HepG2 (cell line): ENCODE data around the gene ENDOD1. TPM values are rescaled to one million over a fixed set of nuclear protein-coding genes. Genes with fewer than 3 reads are reported as not detected.

Source experiments
- ATAC-seq: fragments of 200-7000 bp; cut with Tn5 transposase; 3 replicates; pipeline ENCODE4 v1.9.1; 2020; ENCODE audit warnings: mild to moderate bottlenecking, moderate library complexity
- BruUV-seq: library from RNA; stranded (reverse); fragments of 400-500 nt; replicated peaks from 2 replicates; lab custom pipeline; 2021; lab: Mats Ljungman, UMichigan
- CTCF ChIA-PET: fragments of 300-600 bp; formaldehyde crosslinking; extraction: SDS; loops from one replicate; lab custom pipeline; 2021; ENCODE audit warnings: low total read pairs, inconsistent platforms, low intra/inter-chr PET ratio; lab: Yijun Ruan, JAX
- POLR2A ChIA-PET: fragments of 350-600 bp; sonication (Branson Sonifier 250); formaldehyde crosslinking; loops from one replicate; lab custom pipeline; 2020; ENCODE audit warnings: antibody characterized with exemption, inconsistent platforms; lab: Yijun Ruan, JAX
- DNase-seq: peaks from one replicate; pipeline ENCODE4 v3.0.0-alpha.2; 2015; ENCODE audit warnings: low spot score
- FAIRE-seq: peaks from 3 replicates; lab custom pipeline; 2011; peaks lifted over from hg19 to GRCh38; lab: Jason Lieb, UNC
- H2AFZ ChIP-seq: one replicate; pipeline ENCODE4 v1.6.1; 2011; ENCODE audit warnings: low read length, inconsistent platforms
- H3K27ac ChIP-seq: fragments of 300-600 bp; 3 replicates; pipeline ENCODE4 v1.8.0; 2011; ENCODE audit warnings: mixed run types, mild to moderate bottlenecking, mixed read lengths, low read length, inconsistent platforms; ENCODE audit not compliant: insufficient read depth; ENCODE audit errors: extremely low read length
- H3K27me3 ChIP-seq, 2 experiments: fragments of 200-600 bp in 1 of 2; 2 replicates in 1 of 2; 3 replicates in 1 of 2; pipeline versions ENCODE4 v1.6.0 to v1.8.0; 2011; ENCODE audit warnings: low read length in 2 of 2, mild to moderate bottlenecking in 2 of 2, moderate library complexity in 2 of 2, inconsistent platforms in 1 of 2; ENCODE audit not compliant: insufficient read depth in 2 of 2, control insufficient read depth in 1 of 2
- H3K36me3 ChIP-seq, 2 experiments: fragments of 200-600 bp in 1 of 2; replicated peaks in 1 of 2; 2 replicates in 1 of 2; 3 replicates in 1 of 2; pipeline versions ENCODE4 v1.5.1 to v1.8.0; 2011; ENCODE audit warnings: low read length in 2 of 2, inconsistent platforms in 1 of 2; ENCODE audit not compliant: insufficient read depth in 2 of 2, control insufficient read depth in 1 of 2
- H3K4me1 ChIP-seq: 2 replicates; pipeline ENCODE4 v1.5.1; 2012; ENCODE audit warnings: low read length, inconsistent platforms; ENCODE audit not compliant: insufficient read depth
- H3K4me2 ChIP-seq: 2 replicates; pipeline ENCODE4 v1.6.0; 2011; ENCODE audit warnings: low read depth, low read length, inconsistent platforms
- H3K4me3 ChIP-seq, 3 experiments: fragments of 200-600 bp in 1 of 3; sonication (generic), shearing (Covaris generic) in 1 of 3; replicated peaks in 1 of 3; 2 replicates each; pipeline ENCODE4 v1.5.1; 2011 to 2016; ENCODE audit warnings: low read length in 3 of 3, inconsistent platforms in 2 of 3, low read depth in 2 of 3, mild to moderate bottlenecking in 2 of 3, control low read depth in 1 of 3, mixed read lengths in 1 of 3; ENCODE audit not compliant: insufficient read depth in 1 of 3
- H3K79me2 ChIP-seq: one replicate; pipeline ENCODE4 v1.6.1; 2011; ENCODE audit warnings: low read length, inconsistent platforms; ENCODE audit not compliant: insufficient read depth
- H3K9ac ChIP-seq: 2 replicates; pipeline ENCODE4 v1.6.0; 2011; ENCODE audit warnings: mild to moderate bottlenecking, low read depth, low read length, inconsistent platforms; ENCODE audit not compliant: insufficient read depth
- H3K9me3 ChIP-seq: 2 replicates; pipeline ENCODE4 v1.5.1; 2012; ENCODE audit warnings: mild to moderate bottlenecking, low read length
- H4K20me1 ChIP-seq: 2 replicates; pipeline ENCODE4 v1.6.0; 2011; ENCODE audit warnings: inconsistent platforms, mild to moderate bottlenecking, low read length, moderate library complexity; ENCODE audit not compliant: insufficient read depth
- ATF6 ChIP-seq: sonication (generic); formaldehyde crosslinking; conservative IDR thresholded peaks from 2 replicates; pipeline ENCODE4 v1.4.0; 2020; ENCODE audit warnings: missing genetic modification reagents
- CENPT ChIP-seq: sonication (generic); formaldehyde crosslinking; IDR thresholded peaks from 2 replicates; pipeline ENCODE4 v1.8.0; 2022; ENCODE audit warnings: low read depth, mild to moderate bottlenecking, moderate library complexity, missing genetic modification reagents
- ETV6 ChIP-seq: sonication (generic); formaldehyde crosslinking; conservative IDR thresholded peaks from 2 replicates; pipeline ENCODE4 v1.4.0; 2020; ENCODE audit warnings: missing genetic modification reagents
- GZF1 ChIP-seq: sonication (generic); formaldehyde crosslinking; IDR thresholded peaks from 2 replicates; pipeline ENCODE4 v1.5.1; 2020; ENCODE audit warnings: mild to moderate bottlenecking, missing genetic modification reagents
- KDM4B ChIP-seq: sonication (generic); formaldehyde crosslinking; IDR thresholded peaks from 2 replicates; pipeline ENCODE4 v1.4.0; 2020; ENCODE audit warnings: missing genetic modification reagents
- MIXL1 ChIP-seq: IDR thresholded peaks from 2 replicates; pipeline ENCODE4 v1.6.1; 2016
- PAF1 ChIP-seq: IDR thresholded peaks from 2 replicates; pipeline ENCODE4 v1.6.1; 2016; ENCODE audit warnings: missing genetic modification reagents, missing compliant biosample characterization
- RBM22 ChIP-seq: fragments of 200-400 bp; formaldehyde crosslinking; optimal IDR thresholded peaks from 2 replicates; pipeline ENCODE3; 2017; ENCODE audit warnings: mild to moderate bottlenecking, low read length, moderate library complexity
- REXO4 ChIP-seq: sonication (generic); formaldehyde crosslinking; IDR thresholded peaks from 2 replicates; pipeline ENCODE4 v1.8.0; 2022; ENCODE audit warnings: missing genetic modification reagents, mild to moderate bottlenecking, borderline replicate concordance
- SCMH1 ChIP-seq: sonication (generic); formaldehyde crosslinking; IDR thresholded peaks from 2 replicates; pipeline ENCODE4 v1.9.0; 2021; ENCODE audit warnings: missing genetic modification reagents, mild to moderate bottlenecking, borderline replicate concordance
- ZNF275 ChIP-seq: sonication (generic); formaldehyde crosslinking; IDR thresholded peaks from 2 replicates; pipeline ENCODE4 v1.8.0; 2022; ENCODE audit warnings: missing genetic modification reagents, mild to moderate bottlenecking, inconsistent platforms, borderline replicate concordance
- ZNF333 ChIP-seq: sonication (generic); formaldehyde crosslinking; IDR thresholded peaks from 2 replicates; pipeline ENCODE4 v1.4.0; 2020; ENCODE audit warnings: mild to moderate bottlenecking, missing genetic modification reagents, borderline replicate concordance
- ZNF629 ChIP-seq: sonication (generic); formaldehyde crosslinking; conservative IDR thresholded peaks from 2 replicates; pipeline ENCODE4 v1.5.0; 2020; ENCODE audit warnings: missing genetic modification reagents
- WGBS: methylation state at CpG from one replicate; pipeline ENCODE4 v1.1.6; 2017; ENCODE audit warnings: low lambda C conversion rate; 5-methylcytosine and 5-hydroxymethylcytosine counted together
- in situ Hi-C: cut with HindIII; loops from 2 replicates; pipeline ENCODE4 v1.10.0; 2017; ENCODE audit warnings: low pct_unique_long_range_greater_than_20kb; ENCODE audit not compliant: extremely low pct_ligation_motif_present
- intact Hi-C: fragments of 100-400 bp; cut with micrococcal nuclease; formaldehyde crosslinking; loops from one replicate; pipeline ENCODE4 v1.10.0; 2022; ENCODE audit not compliant: unreplicated experiment
- polyA plus RNA-seq, 8 experiments: library from polyadenylated mRNA; depleted of rRNA in 3 of 8; stranded (reverse) in 7 of 8; unstranded in 1 of 8; fragments of >200 nt; fragmentation: Illumina TruSeq in 4 of 8; extraction: Trizol in 4 of 8; gene quantifications; 2 replicates each; pipeline versions ENCODE4 v1.2.1 to v1.2.3, GENCODE V29; 2011 to 2016; ENCODE audit warnings: low read depth in 4 of 8, missing spikeins in 1 of 8, mixed read lengths in 1 of 8; ENCODE audit not compliant: insufficient read depth in 1 of 8
- total RNA-seq, 5 experiments: library from RNA; depleted of rRNA; stranded (reverse); fragments of >200 nt; fragmentation: Illumina TruSeq; extraction: Trizol; gene quantifications; 2 replicates each; pipeline ENCODE4 v1.2.3, GENCODE V29; 2016; ENCODE audit warnings: low read depth in 1 of 5
- TF ChIP-seq, protein P1 (sequence below): sonication (generic); formaldehyde crosslinking; IDR thresholded peaks from 2 replicates; pipeline ENCODE4 v1.5.0; 2020; ENCODE audit warnings: mild to moderate bottlenecking, missing genetic modification reagents, moderate library complexity

The ENDOD1 gene
- total and polyA plus RNA-seq, 2 of the 13 experiments (the other 11 are each of a cell fraction or from before 2014, with no cell fraction given), result 2.0 to 6.8 TPM

DNA sequence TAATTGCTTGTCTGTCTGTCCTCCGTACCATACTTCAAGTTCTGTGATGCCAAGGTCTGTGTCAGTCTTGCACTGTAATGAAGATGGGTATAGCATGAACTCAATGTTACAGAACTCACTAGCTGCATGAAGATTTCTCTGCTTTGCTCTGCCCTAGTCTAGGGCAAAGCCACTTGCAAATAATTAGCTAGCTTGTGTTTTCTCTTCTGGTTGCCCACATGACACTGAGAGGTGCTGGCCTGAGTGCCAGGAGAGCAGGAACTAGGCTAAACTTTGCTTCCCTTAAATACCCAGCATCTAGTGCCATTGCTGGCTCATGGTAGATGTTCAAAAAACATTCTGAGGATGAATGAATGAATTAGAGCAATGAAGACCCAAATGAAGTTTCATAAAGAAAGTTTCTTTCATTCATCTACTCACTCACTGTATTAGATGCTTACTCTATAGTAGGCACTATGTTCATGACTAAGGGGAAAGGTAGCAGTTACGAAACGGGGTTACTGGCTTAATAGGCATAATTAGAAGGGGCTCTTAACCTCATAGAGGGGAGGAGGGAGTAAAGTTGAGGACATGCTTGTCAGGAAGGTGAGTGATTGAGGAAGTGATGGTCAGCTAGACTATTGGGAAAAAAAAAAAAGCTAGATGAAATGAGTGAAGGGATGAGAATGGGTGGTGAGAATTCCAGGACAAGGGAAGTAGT lies 4.4 kb upstream of the ENDOD1 start:
- Histone ChIP-seq H3K4me3 (no peak overlapping the region), H3K4me1 (peaks cover 8% of the 10 kb centered on the region), H3K36me3 (no peaks in the 10 kb centered on the region), H2AFZ (no peak overlapping the region), H3K27ac (no peak overlapping the region), H4K20me1 (no peaks in the 10 kb centered on the region), H3K9me3 (no peaks in the 10 kb centered on the region), H3K9ac (no peak overlapping the region), H3K27me3 (0 out of 5 replicates have a peak, but pooled peaks cover 1 to 2% of the 10 kb centered on the region in 2 experiments), H3K79me2 (no peaks in the 10 kb centered on the region), H3K4me2 (no peak overlapping the region)
- TF ChIP-seq RBM22 (no peak), KDM4B (no peak), REXO4 (CRISPR knock-in tag) (no peak), MIXL1 (no peak), ETV6 (no peak), ZNF333 (CRISPR knock-in tag) (no peak), ZNF629 (CRISPR knock-in tag) (no peak), ATF6 (no peak), CENPT (CRISPR knock-in tag) (no peak), SCMH1 (CRISPR knock-in tag) (no peak), PAF1 (no peak), GZF1 (CRISPR knock-in tag) (no peak), ZNF275 (CRISPR knock-in tag) (no peak)
- TF ChIP-seq, protein P1, sequence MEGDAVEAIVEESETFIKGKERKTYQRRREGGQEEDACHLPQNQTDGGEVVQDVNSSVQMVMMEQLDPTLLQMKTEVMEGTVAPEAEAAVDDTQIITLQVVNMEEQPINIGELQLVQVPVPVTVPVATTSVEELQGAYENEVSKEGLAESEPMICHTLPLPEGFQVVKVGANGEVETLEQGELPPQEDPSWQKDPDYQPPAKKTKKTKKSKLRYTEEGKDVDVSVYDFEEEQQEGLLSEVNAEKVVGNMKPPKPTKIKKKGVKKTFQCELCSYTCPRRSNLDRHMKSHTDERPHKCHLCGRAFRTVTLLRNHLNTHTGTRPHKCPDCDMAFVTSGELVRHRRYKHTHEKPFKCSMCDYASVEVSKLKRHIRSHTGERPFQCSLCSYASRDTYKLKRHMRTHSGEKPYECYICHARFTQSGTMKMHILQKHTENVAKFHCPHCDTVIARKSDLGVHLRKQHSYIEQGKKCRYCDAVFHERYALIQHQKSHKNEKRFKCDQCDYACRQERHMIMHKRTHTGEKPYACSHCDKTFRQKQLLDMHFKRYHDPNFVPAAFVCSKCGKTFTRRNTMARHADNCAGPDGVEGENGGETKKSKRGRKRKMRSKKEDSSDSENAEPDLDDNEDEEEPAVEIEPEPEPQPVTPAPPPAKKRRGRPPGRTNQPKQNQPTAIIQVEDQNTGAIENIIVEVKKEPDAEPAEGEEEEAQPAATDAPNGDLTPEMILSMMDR (CRISPR knock-in tag), result no peak
- DNase-seq (no peak), FAIRE-seq (no peak), ATAC-seq (no peak)
- ChIA-PET POLR2A (interaction anchor here (0.9 to 1.4 kb wide), 2 partner anchors 17 to 18 kb away, joined by 3 to 5 read pairs; partner anchors contain the start of gene SRSF8), CTCF (no interaction called here)
- in situ Hi-C loops, result loop anchor here (25.0 kb wide), 1 partner anchor 152 kb away; the partner anchor contains the start of gene SESN3
- intact Hi-C loops, result no loop called here
- BruUV-seq, result no TSS peak
- 4% methylated on average over 3 of the region's 3 CpGs for WGBS
